Hepatocyte (in vitro differentiated cells): ENCODE measurements around the gene C1QTNF8. TPM values are rescaled to one million over a fixed set of nuclear protein-coding genes. Genes with fewer than 3 reads are reported as not detected.

Experiments used
- DNase-seq: peaks from one replicate; pipeline ENCODE4 v3.0.0-alpha.2; 2016; ENCODE audit warnings: low spot score
- H2AFZ ChIP-seq: fragments of 200-600 bp; sonication (generic); 2 replicates; pipeline ENCODE4 v1.6.0; 2016; ENCODE audit warnings: antibody characterized with exemption, mild to moderate bottlenecking
- H3K27ac ChIP-seq: fragments of 200-600 bp; sonication (generic); 2 replicates; pipeline ENCODE4 v1.5.1; 2016; ENCODE audit warnings: mild to moderate bottlenecking
- H3K27me3 ChIP-seq: fragments of 200-600 bp; sonication (generic); 2 replicates; pipeline ENCODE4 v1.6.1; 2016
- H3K36me3 ChIP-seq: fragments of 200-600 bp; sonication (generic); replicated peaks from 2 replicates; pipeline ENCODE4 v1.5.1; 2016; ENCODE audit warnings: low read depth; ENCODE audit not compliant: insufficient read depth
- H3K4me1 ChIP-seq: fragments of 200-600 bp; sonication (generic); 2 replicates; pipeline ENCODE4 v1.5.1; 2016; ENCODE audit warnings: mild to moderate bottlenecking, moderate library complexity; ENCODE audit not compliant: insufficient read depth
- H3K4me2 ChIP-seq: fragments of 200-600 bp; sonication (generic); 2 replicates; pipeline ENCODE4 v1.6.0; 2016
- H3K4me3 ChIP-seq: fragments of 200-600 bp; sonication (generic); 2 replicates; pipeline ENCODE4 v1.5.1; 2016; ENCODE audit warnings: mild to moderate bottlenecking
- H3K79me2 ChIP-seq: fragments of 200-600 bp; sonication (generic); 2 replicates; pipeline ENCODE4 v1.6.0; 2017; ENCODE audit warnings: mild to moderate bottlenecking
- H3K9me2 ChIP-seq: fragments of 200-600 bp; sonication (generic); replicated peaks from 2 replicates; pipeline ENCODE4 v1.6.0; 2017; ENCODE audit warnings: mild to moderate bottlenecking; ENCODE audit not compliant: insufficient read depth
- H3K9me3 ChIP-seq: fragments of 200-600 bp; sonication (generic); 2 replicates; pipeline ENCODE4 v1.5.1; 2016; ENCODE audit warnings: low read depth, mild to moderate bottlenecking
- H4K20me1 ChIP-seq: fragments of 200-600 bp; sonication (generic); 2 replicates; pipeline ENCODE4 v1.6.0; 2016; ENCODE audit warnings: mild to moderate bottlenecking; ENCODE audit not compliant: insufficient read depth, poor library complexity, severe bottlenecking
- EZH2 ChIP-seq: fragments of 200-600 bp; sonication (generic); IDR thresholded peaks from 2 replicates; pipeline ENCODE4 v1.6.1; 2016; ENCODE audit warnings: antibody characterized with exemption, mild to moderate bottlenecking, borderline replicate concordance
- EZH2phosphoT487 ChIP-seq: fragments of 200-600 bp; sonication (generic); IDR thresholded peaks from one replicate; pipeline ENCODE4 v1.6.1; 2018; ENCODE audit warnings: antibody characterized with exemption, mild to moderate bottlenecking, low read depth, moderate library complexity; ENCODE audit not compliant: unreplicated experiment, severe bottlenecking
- WGBS: methylation state at CpG from one replicate; pipeline ENCODE4 v1.1.6; 2016; ENCODE audit warnings: low lambda C conversion rate; ENCODE audit errors: missing lambda C conversion rate; 5-methylcytosine and 5-hydroxymethylcytosine counted together
- polyA plus RNA-seq: library from polyadenylated mRNA; unstranded; fragments of >200 nt; fragmentation: Nextera tagmentation; extraction: Ambion mirVana; gene quantifications from 2 replicates; pipeline ENCODE4 v1.2.1, GENCODE V29; 2016
- total RNA-seq: library from RNA; depleted of rRNA; stranded (reverse); fragments of >200 nt; gene quantifications from 2 replicates; pipeline ENCODE4 v1.2.3, GENCODE V29; 2014
- TF ChIP-seq, protein P1 (sequence below): fragments of 200-600 bp; sonication (generic); IDR thresholded peaks from 2 replicates; pipeline ENCODE4 v1.5.1; 2016; ENCODE audit warnings: antibody characterized with exemption, mild to moderate bottlenecking; ENCODE audit not compliant: poor library complexity

The C1QTNF8 gene
- total and polyA plus RNA-seq, 2 experiments from 2014 or later = not detected

DNA sequence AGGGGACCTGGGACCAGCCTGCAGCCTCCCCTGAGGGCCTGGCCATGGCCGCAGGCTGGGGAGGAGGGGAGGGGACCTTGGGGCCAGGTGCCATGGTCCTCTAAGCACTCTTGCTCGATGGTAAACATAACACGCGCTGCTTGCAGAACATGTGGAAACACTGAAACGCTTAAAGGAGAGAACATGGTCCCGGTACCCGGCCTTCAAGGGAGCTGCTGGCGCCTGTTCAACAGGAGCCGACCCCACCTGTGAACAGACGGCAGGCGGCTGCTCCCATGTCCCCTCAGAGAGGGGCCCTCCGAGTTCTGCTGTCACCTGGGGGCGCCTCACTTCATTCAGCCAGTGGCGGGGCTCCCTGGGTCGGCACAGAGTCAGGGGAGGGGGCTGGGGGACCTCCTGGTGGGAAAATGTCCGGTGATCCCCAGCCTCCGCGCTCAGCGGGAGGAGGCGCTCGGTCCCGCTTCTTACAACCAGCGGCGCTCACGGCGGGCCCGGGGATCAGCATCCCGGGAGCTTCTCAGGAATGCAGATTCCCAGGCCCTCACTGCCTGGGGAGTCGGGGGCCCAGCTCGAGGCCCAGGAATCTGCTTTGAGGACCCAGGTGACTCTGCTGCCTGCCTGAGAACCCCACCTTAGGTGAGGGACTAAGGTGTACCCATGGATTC, 24.4 kb downstream of the C1QTNF8 start:
- H3K27me3 ChIP-seq = peaks cover 40% of the 10 kb centered on the region
- no peaks in the 10 kb centered on the region for H3K9me3 ChIP-seq
- WGBS = 36% methylated on average over 28 of the region's 30 CpGs
- no peak overlapping the region for H3K27ac ChIP-seq
- DNase-seq = no peak
- H3K4me2 ChIP-seq = no peak overlapping the region
- no peaks in the 10 kb centered on the region for H3K79me2 ChIP-seq
- no peaks in the 10 kb centered on the region for H3K4me1 ChIP-seq
- no peaks in the 10 kb centered on the region for H4K20me1 ChIP-seq
- TF ChIP-seq, protein P1, sequence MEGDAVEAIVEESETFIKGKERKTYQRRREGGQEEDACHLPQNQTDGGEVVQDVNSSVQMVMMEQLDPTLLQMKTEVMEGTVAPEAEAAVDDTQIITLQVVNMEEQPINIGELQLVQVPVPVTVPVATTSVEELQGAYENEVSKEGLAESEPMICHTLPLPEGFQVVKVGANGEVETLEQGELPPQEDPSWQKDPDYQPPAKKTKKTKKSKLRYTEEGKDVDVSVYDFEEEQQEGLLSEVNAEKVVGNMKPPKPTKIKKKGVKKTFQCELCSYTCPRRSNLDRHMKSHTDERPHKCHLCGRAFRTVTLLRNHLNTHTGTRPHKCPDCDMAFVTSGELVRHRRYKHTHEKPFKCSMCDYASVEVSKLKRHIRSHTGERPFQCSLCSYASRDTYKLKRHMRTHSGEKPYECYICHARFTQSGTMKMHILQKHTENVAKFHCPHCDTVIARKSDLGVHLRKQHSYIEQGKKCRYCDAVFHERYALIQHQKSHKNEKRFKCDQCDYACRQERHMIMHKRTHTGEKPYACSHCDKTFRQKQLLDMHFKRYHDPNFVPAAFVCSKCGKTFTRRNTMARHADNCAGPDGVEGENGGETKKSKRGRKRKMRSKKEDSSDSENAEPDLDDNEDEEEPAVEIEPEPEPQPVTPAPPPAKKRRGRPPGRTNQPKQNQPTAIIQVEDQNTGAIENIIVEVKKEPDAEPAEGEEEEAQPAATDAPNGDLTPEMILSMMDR = no peak
- TF ChIP-seq EZH2 = peak; percentile 63
- H3K4me3 ChIP-seq = no peak overlapping the region
- no peaks in the 10 kb centered on the region for H3K9me2 ChIP-seq
- H2AFZ ChIP-seq = no peak overlapping the region
- no peaks in the 10 kb centered on the region for H3K36me3 ChIP-seq

DNA sequence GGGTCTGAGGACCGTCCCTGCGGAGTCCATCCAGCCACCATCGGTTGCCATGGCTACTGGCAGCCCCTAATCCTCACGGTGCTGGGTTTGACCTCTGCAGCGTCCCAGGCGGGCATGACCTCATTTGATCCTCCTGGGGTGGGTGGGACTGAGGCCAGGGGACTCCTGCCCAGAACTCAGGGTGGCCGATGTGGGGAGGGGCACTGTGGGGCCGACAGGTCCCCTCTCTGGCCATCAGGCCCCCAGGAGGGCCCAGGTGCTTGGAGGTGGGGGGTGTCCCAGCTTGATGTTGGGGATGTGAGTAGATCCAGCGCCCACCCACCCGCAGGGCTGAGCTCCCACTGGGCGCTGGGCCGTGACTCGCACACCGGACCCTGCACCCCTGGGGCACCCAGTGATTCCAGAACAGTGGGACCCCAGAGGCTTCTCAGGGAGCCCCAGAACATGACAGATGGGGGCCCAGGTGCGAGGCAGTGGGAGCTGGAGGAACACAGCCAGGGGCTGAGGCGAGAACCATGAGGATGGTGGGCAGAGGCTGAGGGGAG, 25.1 kb downstream of the C1QTNF8 start:
- no peak overlapping the region for H3K27ac ChIP-seq
- no peak overlapping the region for H3K4me2 ChIP-seq
- H3K36me3 ChIP-seq = no peaks in the 10 kb centered on the region
- no peaks in the 10 kb centered on the region for H3K4me1 ChIP-seq
- no peak for DNase-seq
- 59% methylated on average over 16 of the region's 16 CpGs for WGBS
- no peak overlapping the region for H2AFZ ChIP-seq
- TF ChIP-seq EZH2phosphoT487 = no peak
- no peak for TF ChIP-seq EZH2
- no peaks in the 10 kb centered on the region for H3K79me2 ChIP-seq
- no peaks in the 10 kb centered on the region for H4K20me1 ChIP-seq
- H3K27me3 ChIP-seq = peaks cover 40% of the 10 kb centered on the region
- no peaks in the 10 kb centered on the region for H3K9me3 ChIP-seq
- no peak overlapping the region for H3K4me3 ChIP-seq
- no peaks in the 10 kb centered on the region for H3K9me2 ChIP-seq

DNA sequence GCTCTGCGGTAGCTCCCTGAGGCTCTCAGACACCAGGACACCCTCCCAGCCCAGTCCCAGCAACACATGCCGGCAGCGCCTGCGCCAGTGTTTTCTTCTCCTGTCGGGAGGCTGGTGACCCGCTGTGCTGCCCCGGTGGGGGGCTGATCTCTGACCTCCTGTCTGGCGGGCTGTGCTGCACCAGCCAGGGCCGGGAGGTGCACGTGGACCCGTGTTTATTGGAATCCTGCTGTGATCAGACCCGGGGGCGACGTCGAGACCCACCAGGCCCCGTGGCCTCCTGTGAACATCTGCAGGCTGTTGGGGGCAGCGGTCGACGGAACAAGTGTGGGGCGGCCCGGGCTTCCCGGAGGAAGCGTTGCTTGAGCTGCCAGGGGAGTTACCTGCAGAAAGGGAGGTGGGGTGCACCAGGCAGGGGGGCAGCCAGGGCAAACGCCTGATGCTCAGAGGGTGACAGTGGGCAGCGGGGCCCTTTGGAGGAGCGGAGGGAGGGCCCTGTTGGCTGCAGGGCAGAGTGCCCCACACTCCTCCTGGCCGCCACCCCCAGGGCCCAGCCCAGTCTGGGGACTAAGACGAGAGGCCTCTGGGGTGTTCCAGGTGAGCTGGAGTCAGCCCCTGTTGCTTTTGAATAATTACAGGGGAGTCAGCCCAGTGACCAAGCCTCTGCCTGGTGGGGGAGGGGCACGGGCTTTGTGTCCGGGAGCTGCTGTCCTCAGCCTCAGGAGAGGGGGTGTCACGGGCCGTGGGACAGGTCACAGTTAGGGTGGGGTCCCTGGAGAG, 25.8 kb downstream of the C1QTNF8 start:
- Histone ChIP-seq H3K79me2 (no peaks in the 10 kb centered on the region), H3K36me3 (no peaks in the 10 kb centered on the region), H4K20me1 (no peaks in the 10 kb centered on the region), H3K27me3 (peaks cover 40% of the 10 kb centered on the region), H3K4me1 (no peaks in the 10 kb centered on the region), H3K9me2 (no peaks in the 10 kb centered on the region), H3K4me2 (no peak overlapping the region), H2AFZ (no peak overlapping the region), H3K9me3 (no peaks in the 10 kb centered on the region), H3K27ac (no peak overlapping the region), H3K4me3 (no peak overlapping the region)
- TF ChIP-seq EZH2phosphoT487 = no peak
- TF ChIP-seq EZH2 = no peak
- TF ChIP-seq, protein P1 = no peak
- WGBS = 47% methylated on average over 32 of the region's 32 CpGs
- DNase-seq = no peak

DNA sequence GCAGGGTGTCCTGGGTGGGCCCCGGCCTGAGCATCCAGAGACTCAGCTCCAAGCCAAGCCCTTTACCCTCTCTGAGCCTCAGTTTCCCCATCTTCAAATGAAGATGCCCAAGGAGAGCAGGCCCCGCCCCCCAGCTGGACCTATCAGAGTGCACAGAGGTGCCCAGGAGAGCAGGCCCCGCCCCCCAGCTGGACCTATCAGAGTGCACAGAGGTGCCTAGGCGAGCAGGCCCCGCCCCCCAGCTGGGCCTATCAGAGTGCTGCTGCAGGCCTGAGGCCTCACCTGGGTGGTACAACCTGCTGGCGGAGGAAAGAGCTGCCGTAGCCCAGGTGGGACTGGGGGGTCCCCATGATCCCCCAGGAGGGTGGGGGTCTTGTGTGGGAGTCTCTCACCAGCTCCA, 26.9 kb downstream of the C1QTNF8 start:
- no peak for DNase-seq
- TF ChIP-seq, protein P1 = no peak
- TF ChIP-seq EZH2 (no peak), EZH2phosphoT487 (no peak)
- H2AFZ ChIP-seq = no peak overlapping the region
- no peaks in the 10 kb centered on the region for H3K4me1 ChIP-seq
- no peak overlapping the region for H3K4me3 ChIP-seq
- H3K36me3 ChIP-seq = no peaks in the 10 kb centered on the region
- WGBS = 95% methylated on average over 6 of the region's 7 CpGs
- H3K4me2 ChIP-seq = no peak overlapping the region
- peaks cover 35% of the 10 kb centered on the region for H3K27me3 ChIP-seq
- H4K20me1 ChIP-seq = no peaks in the 10 kb centered on the region
- H3K9me2 ChIP-seq = no peaks in the 10 kb centered on the region
- no peak overlapping the region for H3K27ac ChIP-seq
- H3K79me2 ChIP-seq = no peaks in the 10 kb centered on the region
- no peaks in the 10 kb centered on the region for H3K9me3 ChIP-seq
